NCI-H1048 (cell line): ENCODE results near the gene PHACTR2.

Source experiments
- DNase-seq: peaks from one replicate; lab custom pipeline; 2025; lab: John Stamatoyannopoulos, UW

Gene PHACTR2

DNA sequence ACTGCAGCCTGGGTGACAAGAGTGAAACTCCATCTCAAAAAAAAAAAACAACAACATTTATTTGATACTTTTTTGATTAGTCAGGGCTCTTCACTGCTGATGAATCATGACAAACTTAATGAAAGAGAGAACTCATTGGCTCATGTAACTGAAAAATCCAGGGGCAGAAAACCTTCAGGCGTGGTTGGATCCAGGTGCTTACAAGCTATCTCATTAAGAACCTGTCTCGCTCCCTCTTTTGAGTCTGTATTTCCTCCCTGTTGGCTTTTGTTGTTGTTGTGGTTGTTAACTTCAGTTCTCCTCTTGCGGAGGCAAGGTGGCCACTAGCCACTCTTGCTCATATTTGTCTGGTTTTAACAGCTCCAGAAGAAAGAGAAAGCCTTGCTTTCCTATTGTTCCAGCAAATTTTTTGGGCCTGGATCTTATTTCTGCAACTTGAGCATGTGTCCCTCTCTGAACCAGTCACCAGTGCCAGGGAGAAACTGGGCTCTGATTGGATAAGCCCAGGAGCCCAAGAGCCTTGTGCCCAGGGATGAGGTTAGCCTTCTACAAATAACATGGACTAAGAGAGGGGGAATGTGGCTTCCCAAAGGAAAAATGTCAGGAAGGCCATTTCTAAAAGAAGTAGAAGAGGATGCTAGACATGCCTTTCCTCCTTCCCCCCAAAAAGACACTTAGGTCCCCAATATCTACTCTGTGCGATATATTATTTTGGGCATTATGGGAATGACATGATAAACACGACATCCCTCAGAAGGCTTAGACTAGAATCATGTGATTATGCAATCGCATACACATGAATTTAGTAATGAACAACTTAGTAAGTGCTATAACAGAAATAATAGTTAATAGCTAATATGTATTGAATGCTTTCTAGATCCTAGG, 64.5 kb downstream of the PHACTR2 start:
- no peak for DNase-seq

DNA sequence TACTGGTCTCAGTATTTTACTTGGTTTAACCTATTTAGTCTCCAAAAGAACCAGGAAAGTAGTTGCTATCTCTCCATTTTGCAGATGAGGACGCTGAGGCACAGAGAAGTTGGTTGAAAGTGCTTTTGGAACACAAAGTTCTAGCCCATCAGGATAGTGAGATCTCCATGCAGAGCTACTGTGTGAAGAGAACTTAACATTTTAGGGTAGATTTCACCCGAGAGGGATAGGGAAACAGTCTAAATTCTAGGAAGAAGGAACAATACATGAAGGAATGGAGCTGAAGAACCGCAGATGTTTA, 65.1 kb downstream of the PHACTR2 start:
- DNase-seq, result no peak

DNA sequence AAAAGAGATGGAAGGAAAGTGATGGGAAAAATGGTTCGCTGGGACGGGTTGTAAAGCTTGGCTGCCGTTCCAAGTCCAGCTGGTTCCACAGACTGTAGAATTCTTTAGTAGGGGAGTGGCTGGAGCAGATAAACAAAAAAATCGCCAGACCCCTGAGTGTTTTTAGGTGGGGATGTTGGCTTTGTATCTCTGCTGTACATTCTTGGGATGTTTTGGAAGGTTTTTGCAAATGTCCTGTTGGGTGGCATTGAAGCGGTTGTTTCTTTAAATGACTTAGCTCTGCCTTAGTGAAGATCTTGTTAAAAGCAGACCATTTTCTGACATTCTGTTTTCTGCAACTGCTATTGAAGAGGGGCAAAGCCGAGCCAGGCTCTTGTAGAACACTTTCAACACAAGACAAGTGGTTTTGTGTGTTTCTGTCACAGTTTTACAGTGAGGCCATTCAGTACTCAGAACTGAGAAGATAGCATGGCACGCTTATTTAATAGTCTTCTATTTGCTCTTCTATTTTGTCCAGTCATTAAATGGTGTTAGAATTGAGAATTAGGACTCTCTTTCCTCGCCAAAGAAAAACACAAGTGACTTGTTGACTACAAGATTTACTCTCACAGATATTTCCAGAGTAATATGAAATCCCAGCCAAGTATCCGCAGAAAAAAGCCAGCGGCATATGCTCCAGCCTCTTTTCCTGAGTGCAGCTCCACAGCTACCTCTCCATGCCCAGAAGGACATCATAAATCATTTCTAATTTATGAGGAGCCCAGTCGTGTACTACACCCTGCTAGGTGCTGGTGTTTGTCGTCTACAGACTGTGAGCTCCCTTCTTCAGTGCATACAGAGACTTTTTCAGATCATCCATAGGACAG, 65.8 kb downstream of the PHACTR2 start:
- no peak for DNase-seq

DNA sequence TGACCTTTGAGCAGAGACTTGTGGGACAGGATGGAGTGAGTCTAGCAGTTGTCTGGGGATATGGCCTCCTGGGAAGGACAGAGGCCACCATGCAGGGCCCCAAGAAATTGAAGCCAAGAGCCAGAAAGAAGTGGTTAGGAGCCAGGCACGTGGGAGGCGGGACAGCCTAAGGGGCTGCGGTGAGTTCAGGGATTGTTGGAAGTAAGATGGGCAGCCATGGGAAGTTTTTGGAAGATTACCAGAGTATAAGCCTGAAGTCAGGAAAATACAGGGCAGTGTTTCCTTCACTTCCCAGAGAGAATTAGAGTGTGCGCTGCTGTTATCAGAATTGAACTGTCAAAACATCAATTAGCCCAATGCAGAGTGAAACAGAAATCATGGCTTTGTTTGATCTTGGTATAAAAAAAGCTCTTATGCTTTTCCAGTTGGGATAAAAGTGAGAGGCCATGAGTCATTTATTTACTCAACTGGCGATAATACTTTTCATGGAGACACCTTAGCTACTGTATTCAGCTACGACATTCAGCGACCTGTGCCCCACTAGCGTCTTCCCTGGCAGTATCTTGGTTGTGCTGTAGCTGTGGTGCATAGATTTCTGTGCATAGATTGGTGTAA, 66.9 kb downstream of the PHACTR2 start:
- no peak for DNase-seq

GRCh38 chr6:143745166-143746133, 67.7 kb downstream of the PHACTR2 start:
- peak; percentile 53 for DNase-seq

- DNase-seq, result no peak
These were observed 68.7 kb downstream of the PHACTR2 start for GRCh38 chr6:143746202-143747119.

- no peak for DNase-seq
These were observed 69.6 kb downstream of the PHACTR2 start for GRCh38 chr6:143747347-143747842.

DNA sequence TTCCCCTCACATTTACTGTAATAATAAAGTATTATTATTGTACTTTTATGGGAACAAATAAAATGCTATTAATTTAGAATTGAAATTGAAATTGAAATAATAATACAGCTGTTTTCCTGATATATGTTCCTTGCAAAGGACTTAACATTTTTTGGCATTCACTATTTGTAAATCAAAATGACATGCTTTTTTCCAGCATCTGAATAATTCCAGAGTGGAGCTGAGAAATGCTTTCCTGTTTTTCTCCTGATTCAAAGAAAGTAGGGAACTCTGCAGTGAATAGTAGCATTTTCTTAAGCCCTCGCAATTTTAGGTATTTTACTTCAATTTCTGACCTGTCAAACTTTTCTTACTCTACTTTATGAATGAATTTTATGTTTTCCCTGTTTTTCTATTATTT, 72.1 kb downstream of the PHACTR2 start:
- DNase-seq, result no peak

DNA sequence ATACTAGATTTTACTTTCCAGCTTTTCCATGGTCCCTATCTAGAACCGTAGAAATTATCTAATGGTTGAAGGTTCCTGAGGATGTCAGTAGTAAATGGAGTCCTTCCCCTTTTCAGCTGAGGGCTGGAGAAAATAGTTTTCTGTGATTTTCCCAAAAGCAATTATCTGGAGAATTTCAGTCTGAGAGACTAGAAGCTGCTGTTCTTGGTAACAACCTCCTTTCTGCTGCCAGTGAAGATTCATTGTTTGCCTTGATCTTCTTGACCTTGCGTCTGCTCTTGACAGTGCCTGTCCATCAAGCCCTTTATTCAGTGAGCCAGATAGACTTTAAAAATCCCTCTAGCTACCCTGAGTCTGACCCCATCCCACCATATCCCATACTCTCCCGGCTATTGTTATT, 73.1 kb downstream of the PHACTR2 start:
- no peak for DNase-seq

DNA sequence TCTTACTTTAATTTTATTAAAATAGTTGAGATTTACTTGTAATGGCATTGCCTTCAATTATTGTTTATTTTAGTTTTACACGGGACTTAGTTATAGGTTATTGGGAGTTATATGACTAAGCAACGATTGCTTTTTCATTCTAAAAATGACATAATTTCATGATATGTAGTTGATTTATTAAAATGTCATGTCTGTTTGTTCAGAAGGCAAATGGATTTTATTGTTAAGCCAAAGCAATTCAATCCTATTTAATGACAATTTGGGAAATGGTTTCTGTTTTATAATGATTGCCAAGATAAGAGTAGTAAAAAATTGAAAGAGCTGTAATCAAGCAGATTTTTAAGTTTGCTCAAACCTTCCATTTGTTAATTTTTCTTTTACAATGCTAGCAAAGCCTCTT, 74.7 kb downstream of the PHACTR2 start:
- no peak for DNase-seq

DNA sequence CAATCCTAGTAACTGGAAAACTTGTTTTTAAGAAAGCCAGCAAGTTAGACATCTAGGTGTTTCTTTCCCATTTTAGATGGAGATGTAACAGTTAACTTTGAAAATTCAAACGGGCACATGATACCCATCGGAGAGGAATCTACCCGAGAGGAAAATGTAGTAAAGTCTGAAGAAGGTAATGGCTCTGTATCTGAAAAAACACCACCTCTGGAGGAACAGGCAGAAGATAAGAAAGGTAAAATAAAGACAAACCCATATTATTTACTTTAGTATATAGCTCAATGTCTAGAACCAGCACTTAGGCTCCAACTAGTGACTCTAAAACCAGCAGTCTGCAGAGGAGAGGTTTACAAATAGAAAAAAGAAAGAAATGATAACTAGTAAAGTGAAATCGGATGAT, 75.9 kb downstream of the PHACTR2 start:
- no peak for DNase-seq

GRCh38 chr6:143754204-143754603, 76.4 kb downstream of the PHACTR2 start:
- no peak for DNase-seq

DNA sequence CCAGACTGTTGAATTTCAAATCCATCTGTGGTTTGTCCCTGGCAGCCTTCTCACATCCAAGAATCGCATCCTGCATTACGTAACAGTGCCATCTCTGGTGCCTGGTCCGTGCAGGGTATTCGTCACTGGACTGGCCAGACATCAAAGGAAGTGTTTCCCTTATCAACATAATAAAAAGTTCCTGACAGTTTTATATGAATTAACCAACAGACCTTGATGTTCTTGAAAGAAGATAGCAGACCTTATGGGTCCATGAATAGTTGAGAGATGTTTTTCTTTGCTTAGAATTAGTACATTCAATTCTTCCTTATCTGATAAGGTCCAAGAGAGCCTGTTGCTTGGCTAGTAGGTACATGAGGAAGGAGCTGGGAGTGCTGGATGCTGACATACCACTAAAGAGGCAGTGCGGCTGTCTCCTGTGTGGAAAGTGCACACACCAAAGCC, 77.6 kb downstream of the PHACTR2 start:
- no peak for DNase-seq

DNA sequence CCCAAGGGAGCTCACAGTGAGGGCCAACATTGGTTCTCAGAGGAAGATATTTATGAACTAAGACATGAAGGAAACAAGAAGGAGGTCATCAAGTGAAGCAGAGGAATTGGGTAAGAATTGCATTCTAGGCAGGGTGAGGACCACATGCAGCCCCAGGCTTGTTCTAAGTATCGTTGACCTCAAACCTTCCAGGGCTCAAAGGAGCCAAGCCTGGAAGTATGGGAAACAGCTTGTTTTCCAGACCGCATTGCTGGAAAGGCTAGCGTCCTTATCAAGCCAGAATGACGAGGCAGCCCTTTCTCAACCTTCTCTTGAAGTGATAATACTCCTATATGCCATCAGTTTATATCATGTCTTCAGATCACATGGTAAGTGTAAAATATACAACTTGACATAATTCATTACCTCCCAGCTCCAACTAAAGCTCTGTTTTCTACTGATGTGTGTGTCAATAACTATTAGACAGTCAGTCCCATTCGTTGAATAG, 79.6 kb downstream of the PHACTR2 start:
- no peak for DNase-seq

DNA sequence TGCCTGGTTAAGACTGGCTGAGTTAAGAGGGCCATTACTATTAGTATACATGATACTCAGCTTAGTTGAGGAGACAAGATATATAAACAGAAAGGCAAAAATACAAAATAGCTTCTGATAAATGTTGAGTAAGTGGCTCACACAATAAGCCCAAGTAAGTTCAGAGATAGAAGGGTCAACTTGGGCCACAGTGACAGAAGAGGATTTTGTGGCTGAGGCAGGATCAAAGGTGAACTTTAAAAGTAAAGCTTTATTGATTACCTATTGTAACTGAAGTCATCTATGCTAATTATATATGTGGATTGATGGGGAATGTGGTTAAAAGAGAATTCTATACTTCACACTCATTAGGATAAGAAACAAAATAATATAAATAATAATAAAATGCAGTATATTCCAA, 80.8 kb downstream of the PHACTR2 start:
- DNase-seq, result no peak

DNA sequence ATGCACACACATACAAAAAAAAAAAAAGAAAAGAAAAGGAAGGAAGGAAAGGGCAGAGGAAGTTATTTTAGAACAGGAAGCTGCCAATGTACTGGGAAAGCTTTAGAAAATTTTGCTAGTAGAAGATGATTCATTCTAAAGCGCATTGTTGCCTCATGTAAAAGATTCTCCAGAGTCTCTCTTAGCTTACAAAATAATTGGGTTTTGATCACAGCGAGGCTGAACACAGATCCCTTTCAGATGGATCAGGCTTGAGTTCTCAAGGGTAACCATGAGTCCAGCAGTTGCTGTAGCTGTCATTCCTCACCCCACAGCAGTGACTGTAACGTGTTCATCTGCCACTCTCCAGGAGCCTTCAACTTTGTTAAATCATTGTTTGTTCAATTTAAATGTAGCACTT, 81.9 kb downstream of the PHACTR2 start:
- no peak for DNase-seq

GRCh38 chr6:143761074-143761473, 83.3 kb downstream of the PHACTR2 start:
- no peak for DNase-seq

- no peak for DNase-seq
These were observed 84.4 kb downstream of the PHACTR2 start for GRCh38 chr6:143762126-143762525.

- no peak for DNase-seq
These were observed 87.8 kb downstream of the PHACTR2 start for GRCh38 chr6:143765422-143766184.
